Thyroid gland (tissue), 4 donors: ENCODE measurements around the gene KCNJ6. TPM values are rescaled to one million over a fixed set of nuclear protein-coding genes. Genes with fewer than 3 reads are reported as not detected.
A peak's percentile ranks its signal among the peaks of the same experiment; 100 is the strongest.

Experiments
- DNase-seq, 2 donors: peaks; one replicate each; pipeline ENCODE4 v3.0.0-alpha.2; 2019
- H3K27ac ChIP-seq, 3 donors: fragments of 200-600 bp; sonication (generic); 1 replicate in 2 of 3; 2 replicates in 1 of 3; pipeline ENCODE4 v1.5.1; 2016 to 2019; ENCODE audit warnings: mild to moderate bottlenecking in 1 of 3, moderate library complexity in 1 of 3
- H3K27me3 ChIP-seq: fragments of 200-600 bp; sonication (generic); one replicate; pipeline ENCODE4 v1.5.1; 2019
- H3K36me3 ChIP-seq, 2 donors: fragments of 200-600 bp; sonication (generic); one replicate each; pipeline ENCODE4 v1.5.1; 2016 to 2019
- H3K4me1 ChIP-seq, 2 donors: fragments of 200-600 bp; sonication (generic); one replicate each; pipeline ENCODE4 v1.5.1; 2017 to 2019
- H3K4me3 ChIP-seq, 3 donors: fragments of 200-600 bp; sonication (generic); replicated peaks in 1 of 3; 1 replicate in 2 of 3; 2 replicates in 1 of 3; pipeline ENCODE4 v1.5.1; 2016; ENCODE audit warnings: mild to moderate bottlenecking in 1 of 3
- H3K9me3 ChIP-seq: fragments of 200-600 bp; sonication (generic); one replicate; pipeline ENCODE4 v1.5.1; 2017
- POLR2A ChIP-seq, 2 donors: fragments of 450-650 bp; IDR thresholded peaks; one replicate each; pipeline ENCODE4 v1.6.1; 2017; ENCODE audit warnings: antibody characterized with exemption in 2 of 2, mild to moderate bottlenecking in 2 of 2, moderate library complexity in 1 of 2
- WGBS, 2 donors: methylation state at CpG; one replicate each; pipeline ENCODE4 v1.1.5; 2017; 5-methylcytosine and 5-hydroxymethylcytosine counted together
- intact Hi-C: fragments of 100-400 bp; cut with DNase I; formaldehyde crosslinking; loops from one replicate; pipeline ENCODE4 v1.15.1; 2023
- total RNA-seq, 4 donors: library from RNA; depleted of rRNA; stranded (reverse); fragments of >200 nt; gene quantifications; one replicate each; pipeline ENCODE4 v1.2.3, GENCODE V29; 2016
- TF ChIP-seq, protein P1 (sequence below), 6 experiments: fragments of 200-600 bp in 3 of 6; fragments of 450-650 bp in 3 of 6; sonication (generic) in 3 of 6; IDR thresholded peaks; one replicate each; pipeline ENCODE4 v1.5.1; 2016 to 2019; ENCODE audit warnings: antibody characterized with exemption in 6 of 6, mild to moderate bottlenecking in 2 of 6, inconsistent platforms in 1 of 6, moderate library complexity in 1 of 6

Gene KCNJ6
- total RNA-seq, 4 donors from 2014 or later, result not detected

DNA sequence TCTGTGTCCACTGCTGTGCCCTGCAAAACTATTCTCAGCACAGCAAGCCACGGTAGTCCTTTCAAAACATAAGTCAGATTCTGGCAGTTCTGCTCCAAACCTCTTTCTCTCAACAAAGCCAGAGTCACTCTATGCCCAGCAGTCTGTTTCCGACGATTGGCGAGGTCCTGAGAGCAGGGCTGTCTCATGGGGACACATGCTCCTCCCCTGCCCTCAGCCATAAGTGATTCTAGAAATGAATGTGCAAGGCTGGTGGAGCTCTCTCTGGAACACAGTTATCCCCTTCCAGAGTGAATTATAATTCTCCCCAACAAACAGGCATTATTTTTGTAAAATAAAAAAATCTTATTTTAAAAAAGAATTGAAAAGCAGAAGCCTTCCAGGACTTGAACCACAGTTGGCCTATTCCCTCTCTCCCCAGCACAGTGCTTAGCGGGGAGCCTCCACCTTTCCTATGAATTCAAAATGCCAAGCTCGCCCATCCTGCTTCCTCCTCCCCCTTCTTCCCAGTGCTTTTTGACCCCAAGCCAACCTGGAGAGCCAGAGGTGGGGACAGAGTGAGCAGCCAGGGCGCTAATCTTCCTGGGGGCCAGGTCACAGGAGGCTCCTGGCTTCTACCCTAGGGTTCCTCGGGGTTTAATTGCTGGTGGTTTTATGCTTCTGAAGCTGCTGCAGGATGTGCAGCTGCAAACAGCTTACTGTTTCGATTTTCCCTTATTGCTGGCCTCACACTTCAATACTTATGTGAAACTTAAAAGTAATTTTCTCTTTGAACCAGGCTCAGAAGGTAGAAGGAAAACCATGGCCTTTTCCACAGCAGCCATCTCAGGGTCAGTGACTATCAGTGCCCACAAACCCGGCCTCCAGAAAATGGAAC, 41.1 kb downstream of the KCNJ6 start:
- no peaks in the 10 kb centered on the region for H3K27me3 ChIP-seq
- DNase-seq, result no peak
- intact Hi-C loops, result no loop called here
- H3K4me3 ChIP-seq, result no peak overlapping the region
- H3K9me3 ChIP-seq, result no peaks in the 10 kb centered on the region
- H3K27ac ChIP-seq, result no peak overlapping the region
- H3K36me3 ChIP-seq, result no peaks in the 10 kb centered on the region
- TF ChIP-seq POLR2A (IDR thresholded peaks at IDR 0.05), result no peak
- TF ChIP-seq, protein P1, sequence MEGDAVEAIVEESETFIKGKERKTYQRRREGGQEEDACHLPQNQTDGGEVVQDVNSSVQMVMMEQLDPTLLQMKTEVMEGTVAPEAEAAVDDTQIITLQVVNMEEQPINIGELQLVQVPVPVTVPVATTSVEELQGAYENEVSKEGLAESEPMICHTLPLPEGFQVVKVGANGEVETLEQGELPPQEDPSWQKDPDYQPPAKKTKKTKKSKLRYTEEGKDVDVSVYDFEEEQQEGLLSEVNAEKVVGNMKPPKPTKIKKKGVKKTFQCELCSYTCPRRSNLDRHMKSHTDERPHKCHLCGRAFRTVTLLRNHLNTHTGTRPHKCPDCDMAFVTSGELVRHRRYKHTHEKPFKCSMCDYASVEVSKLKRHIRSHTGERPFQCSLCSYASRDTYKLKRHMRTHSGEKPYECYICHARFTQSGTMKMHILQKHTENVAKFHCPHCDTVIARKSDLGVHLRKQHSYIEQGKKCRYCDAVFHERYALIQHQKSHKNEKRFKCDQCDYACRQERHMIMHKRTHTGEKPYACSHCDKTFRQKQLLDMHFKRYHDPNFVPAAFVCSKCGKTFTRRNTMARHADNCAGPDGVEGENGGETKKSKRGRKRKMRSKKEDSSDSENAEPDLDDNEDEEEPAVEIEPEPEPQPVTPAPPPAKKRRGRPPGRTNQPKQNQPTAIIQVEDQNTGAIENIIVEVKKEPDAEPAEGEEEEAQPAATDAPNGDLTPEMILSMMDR (IDR thresholded peaks at IDR 0.05), result no peak
- WGBS, 2 donors, result 67 to 69% methylated on average over 10 of the region's 10 CpGs
- H3K4me1 ChIP-seq, result no peaks in the 10 kb centered on the region

DNA sequence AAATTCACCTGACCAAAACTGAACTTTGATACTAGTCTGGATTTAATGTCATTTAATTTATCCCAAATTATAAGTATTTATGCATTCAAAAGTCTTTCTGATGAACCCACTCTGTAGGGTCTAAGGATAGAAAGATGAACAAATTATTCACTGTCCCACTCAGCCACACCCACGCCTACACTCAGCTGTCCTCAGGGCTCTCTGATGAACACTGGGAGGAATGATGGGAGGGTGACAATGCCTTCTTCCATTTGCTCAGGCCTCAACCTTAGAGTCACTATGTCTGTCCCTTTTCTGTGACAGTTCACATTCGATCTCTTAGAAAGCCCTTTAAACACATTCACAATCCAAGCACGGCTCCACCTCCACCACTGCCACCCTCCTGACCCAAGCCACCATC, 41.8 kb downstream of the KCNJ6 start:
- no peak overlapping the region for H3K27ac ChIP-seq
- no peaks in the 10 kb centered on the region for H3K27me3 ChIP-seq
- no peaks in the 10 kb centered on the region for H3K36me3 ChIP-seq
- no peaks in the 10 kb centered on the region for H3K4me1 ChIP-seq
- H3K4me3 ChIP-seq, result no peak overlapping the region
- TF ChIP-seq, protein P1 (IDR thresholded peaks at IDR 0.05), result no peak
- no peak for TF ChIP-seq POLR2A (IDR thresholded peaks at IDR 0.05)
- H3K9me3 ChIP-seq, result no peaks in the 10 kb centered on the region
- no peak for DNase-seq
- intact Hi-C loops, result no loop called here
- WGBS, 2 donors, result 72 to 75% methylated on average over 3 of the region's 3 CpGs

DNA sequence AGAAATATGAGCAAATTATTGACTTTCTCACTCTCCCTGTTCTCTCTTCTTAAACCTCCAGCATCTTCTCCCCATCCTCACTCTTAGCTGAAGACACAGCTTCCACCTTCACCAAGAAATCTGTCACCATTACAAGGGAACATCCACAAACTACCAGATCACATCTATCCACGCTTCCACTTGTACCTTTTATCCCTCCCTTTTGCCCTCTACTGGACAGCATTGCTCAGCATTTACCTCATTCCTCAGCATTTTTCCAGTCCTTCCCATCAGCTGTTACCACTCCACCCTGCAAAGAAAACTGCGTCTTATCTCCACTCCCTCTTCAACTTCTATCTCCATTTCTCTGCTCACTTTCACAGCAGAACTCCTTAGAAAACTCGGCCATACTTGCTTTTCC, 42.6 kb downstream of the KCNJ6 start:
- Histone ChIP-seq H3K27ac (no peak overlapping the region), H3K36me3 (no peaks in the 10 kb centered on the region), H3K4me3 (no peak overlapping the region), H3K9me3 (no peaks in the 10 kb centered on the region), H3K4me1 (no peaks in the 10 kb centered on the region), H3K27me3 (no peaks in the 10 kb centered on the region)
- 47 to 58% methylated on average over 3 of the region's 3 CpGs for WGBS, 2 donors
- intact Hi-C loops, result no loop called here
- no peak for TF ChIP-seq POLR2A (IDR thresholded peaks at IDR 0.05)
- TF ChIP-seq, protein P1 (IDR thresholded peaks at IDR 0.05), result no peak
- no peak for DNase-seq

DNA sequence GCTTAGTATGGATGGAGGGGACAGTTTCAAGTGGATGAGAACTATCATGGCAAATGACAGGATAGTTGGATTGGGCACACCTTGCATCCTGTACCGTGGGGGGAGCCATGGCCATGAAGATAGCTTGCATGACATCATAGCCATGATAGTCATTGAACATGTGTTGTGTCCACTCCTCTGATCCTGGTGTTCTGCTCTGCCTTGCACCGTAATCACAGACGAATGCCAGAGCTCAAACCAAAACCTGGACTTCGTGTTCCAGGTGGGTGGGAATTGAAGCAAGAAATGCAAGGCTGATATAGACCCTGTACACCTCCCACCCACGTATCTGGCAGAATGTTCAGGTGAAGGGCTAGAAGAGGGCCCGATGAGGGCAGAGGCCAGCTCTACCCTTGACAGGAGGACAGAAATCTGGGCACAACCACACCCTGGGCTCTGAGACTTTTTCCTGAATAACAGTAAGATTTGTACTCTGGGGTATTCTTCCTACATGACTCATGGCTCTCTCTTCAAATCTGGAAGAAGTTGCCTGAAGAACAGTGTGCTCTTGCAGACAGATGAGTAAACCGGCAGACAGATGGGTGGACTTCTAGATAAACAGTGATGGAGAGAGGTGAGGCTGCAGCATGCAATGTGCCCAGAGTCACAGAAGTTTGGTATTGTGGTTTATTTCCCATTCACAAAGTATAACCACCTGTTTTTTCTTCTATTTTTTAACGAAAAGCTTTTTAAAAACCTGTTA, 45.0 kb downstream of the KCNJ6 start:
- intact Hi-C loops, result no loop called here
- TF ChIP-seq POLR2A (IDR thresholded peaks at IDR 0.05), result no peak
- TF ChIP-seq, protein P1 (IDR thresholded peaks at IDR 0.05), result no peak

DNA sequence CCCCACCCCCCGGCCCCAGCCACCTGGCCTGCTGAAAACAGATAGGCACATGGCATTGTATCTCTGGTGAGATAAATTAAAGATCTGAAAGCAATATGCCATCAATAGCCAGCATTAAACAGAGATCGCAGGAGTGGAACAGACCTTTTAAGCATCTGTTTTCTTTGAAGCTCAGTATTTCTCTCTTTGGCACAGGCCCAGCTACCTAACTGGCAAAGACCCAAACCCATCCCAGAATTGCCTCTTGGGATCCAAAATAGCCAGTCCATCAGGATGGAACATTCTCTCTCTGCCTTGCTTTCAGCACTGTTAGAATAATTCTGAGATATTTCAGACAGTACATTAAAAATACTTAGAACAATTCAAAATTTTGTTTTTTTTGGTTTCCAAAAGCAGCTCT, 46.0 kb downstream of the KCNJ6 start:
- intact Hi-C loops, result no loop called here
- no peaks in the 10 kb centered on the region for H3K27me3 ChIP-seq

More for the DNA sequence above, 45.0 kb downstream of the KCNJ6 start:
- no peaks in the 10 kb centered on the region for H3K36me3 ChIP-seq
- no peaks in the 10 kb centered on the region for H3K27me3 ChIP-seq
- no peak overlapping the region for H3K27ac ChIP-seq
- DNase-seq, result no peak
- H3K4me3 ChIP-seq, result no peak overlapping the region
- WGBS, 2 donors, result 79 to 83% methylated on average over 8 of the region's 8 CpGs
- H3K9me3 ChIP-seq, result no peaks in the 10 kb centered on the region
- H3K4me1 ChIP-seq, result no peaks in the 10 kb centered on the region

More for the DNA sequence above, 46.0 kb downstream of the KCNJ6 start:
- Histone ChIP-seq H3K9me3 (no peaks in the 10 kb centered on the region), H3K36me3 (no peaks in the 10 kb centered on the region), H3K4me3 (no peak overlapping the region), H3K4me1 (no peaks in the 10 kb centered on the region), H3K27ac (no peak overlapping the region)
- TF ChIP-seq POLR2A (IDR thresholded peaks at IDR 0.05), result no peak
- TF ChIP-seq, protein P1 (IDR thresholded peaks at IDR 0.05), result no peak
- peak in 1 of 2 donors; percentile 3 for DNase-seq
- WGBS, 2 donors, result 51 to 66% methylated on average over 2 of the region's 2 CpGs
